HG03095 (cell line): ENCODE measurements around the gene RPL35.
"Not testable (repeated sequence)": the region's sequence is repeated elsewhere in the genome, so short reads cannot be mapped to it uniquely, and the experiment has no call there.

Experiments
- ATAC-seq: cut with Tn5 transposase; IDR thresholded peaks from one replicate; pipeline ENCODE4 v1.9.1; 2021; ENCODE audit warnings: moderate library complexity; ENCODE audit not compliant: unreplicated experiment

The RPL35 gene

DNA sequence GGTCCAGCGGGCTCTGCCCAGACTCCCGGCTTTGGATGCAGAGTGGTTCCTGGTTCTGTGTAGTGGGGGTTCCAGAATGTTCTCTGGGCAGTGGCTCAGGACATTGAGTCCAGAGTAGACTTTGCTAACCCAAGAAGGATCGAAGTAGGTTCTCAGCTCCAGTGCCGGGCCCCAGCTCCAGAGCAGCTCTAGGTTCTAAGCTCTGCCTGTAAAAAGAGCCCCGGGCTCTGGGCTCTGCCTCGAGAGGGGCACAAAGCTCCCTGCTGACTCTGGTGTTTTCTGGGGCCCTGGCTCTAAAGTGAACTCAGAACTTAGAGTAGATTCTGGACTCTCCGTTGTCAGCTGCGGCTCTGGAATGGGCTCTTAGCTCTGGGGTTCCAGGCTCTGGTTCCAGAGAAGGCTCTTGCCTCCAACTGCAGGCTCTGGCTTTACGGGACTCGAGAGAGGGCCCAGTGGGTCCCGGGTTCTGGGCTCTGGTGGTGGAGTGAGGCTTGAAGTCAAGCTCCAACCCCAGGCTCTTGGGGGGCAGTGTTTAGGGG, 8.1 kb downstream of the RPL35 start:
- ATAC-seq = no peak

DNA sequence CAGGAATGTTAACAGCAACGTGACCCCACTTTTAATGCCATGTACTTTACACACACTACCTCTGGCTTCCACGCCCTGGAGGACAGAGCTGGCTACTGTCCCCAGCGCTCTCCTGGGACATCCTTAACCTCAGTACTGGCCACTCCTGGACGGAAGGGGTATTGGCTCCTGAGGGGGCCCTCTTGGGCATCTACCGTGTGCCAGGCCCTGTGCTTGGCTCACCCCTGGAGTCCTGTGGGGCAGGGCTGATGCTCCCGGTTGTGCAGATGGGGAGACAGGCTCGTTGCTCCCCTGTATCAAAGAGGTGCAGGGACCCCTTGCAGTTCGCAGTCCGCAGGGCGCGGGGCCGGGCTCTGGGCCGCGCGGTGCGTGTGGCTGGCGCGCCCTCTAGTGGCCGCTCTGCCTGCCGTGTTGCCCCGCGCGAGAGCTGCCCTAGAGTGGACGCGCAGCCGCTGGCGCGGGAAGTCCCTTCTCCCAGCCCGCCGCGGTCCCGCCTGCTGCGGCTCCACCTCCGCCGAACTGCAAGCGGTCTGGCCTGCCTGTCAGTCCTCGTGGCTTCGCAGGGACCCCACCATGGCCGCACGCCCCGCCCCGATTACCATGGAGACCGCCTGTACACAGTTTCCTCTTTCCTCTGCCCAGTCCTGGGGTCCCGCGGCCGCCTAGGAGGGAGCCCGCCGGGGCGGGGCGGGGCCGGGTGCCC, 8.8 kb downstream of the RPL35 start, which contains the start of gene WDR38:
WDR38 (plus strand) TSS at position 632 of the 703 bp plus-strand sequence. CDS start 72 bp downstream, outside the sequence.
- ATAC-seq = peak; percentile 68

DNA sequence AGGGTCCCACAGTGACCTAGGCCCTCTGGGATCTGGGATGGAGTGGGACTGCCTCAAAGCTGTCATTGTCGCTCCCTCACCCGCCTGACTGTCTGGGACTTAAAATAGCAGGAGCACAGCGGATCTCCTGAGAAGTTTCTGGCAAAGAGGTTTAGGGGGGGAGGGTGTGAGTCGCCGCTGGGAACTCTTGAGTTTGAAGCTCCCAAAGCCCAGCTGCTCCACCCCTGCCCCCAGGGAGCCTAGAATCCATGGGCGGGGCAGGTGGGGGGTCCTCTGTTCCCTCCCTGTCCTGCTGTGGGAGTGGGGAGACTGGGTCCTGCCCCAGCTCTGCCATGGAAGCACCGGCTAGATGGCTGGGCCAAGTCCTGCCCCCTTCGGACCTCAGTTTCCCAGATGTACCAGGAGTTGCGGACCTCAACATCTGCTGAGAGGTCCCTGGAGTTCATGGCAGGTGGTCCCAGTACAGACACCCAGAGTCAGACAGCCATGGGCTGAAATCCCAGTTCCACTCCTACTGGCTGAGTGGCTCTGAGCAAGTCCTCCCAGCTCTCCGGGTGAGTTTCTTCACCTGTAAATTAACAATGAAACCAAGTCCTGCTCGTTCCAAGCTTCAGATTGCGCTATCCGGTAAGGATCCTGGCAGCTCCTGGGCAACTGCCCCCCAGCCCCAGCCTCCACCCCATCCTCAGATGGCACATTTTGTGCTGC, 9.5 kb downstream of the RPL35 start:
- no peak for ATAC-seq

DNA sequence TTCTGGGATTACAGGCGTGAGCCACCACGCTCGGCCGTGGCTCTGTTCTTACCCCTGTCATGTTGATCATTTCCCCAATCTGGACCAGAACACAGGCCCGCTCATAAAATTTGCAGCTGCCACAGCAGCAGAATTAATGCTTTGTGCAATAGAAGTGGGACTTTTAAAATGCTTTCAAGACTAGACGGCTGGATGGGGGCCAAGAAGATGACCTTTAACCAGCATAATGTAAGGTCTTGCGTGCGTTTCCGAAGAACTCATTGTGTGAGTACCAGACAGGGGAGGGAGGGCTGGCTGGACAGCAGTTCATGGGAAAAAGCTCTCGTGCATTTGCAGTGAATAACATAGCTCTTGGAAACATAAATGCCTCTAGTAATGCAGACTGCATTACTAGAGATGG, 12.0 kb downstream of the RPL35 start:
- ATAC-seq = no peak

GRCh38 chr9:124846969-124847368, 14.8 kb downstream of the RPL35 start:
- ATAC-seq = no peak

DNA sequence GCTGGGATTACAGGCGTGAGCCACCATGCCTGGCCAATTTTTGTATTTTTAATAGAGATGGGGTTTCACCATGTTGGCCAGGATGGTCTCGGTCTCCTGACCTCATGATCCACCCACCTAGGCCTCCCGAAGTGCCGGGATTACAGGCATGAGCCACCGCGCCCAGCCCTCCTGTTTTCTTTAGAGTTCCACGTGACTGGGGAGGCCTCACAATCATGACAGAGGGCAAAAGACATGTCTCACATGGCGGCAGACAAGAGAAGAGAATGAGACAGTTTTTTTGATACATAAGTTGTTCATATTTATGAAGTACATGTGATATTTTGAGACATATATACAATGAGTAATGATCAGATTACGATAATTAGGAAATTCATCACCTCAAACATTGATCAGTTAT, 15.3 kb downstream of the RPL35 start:
- not testable (repeated sequence) for ATAC-seq

DNA sequence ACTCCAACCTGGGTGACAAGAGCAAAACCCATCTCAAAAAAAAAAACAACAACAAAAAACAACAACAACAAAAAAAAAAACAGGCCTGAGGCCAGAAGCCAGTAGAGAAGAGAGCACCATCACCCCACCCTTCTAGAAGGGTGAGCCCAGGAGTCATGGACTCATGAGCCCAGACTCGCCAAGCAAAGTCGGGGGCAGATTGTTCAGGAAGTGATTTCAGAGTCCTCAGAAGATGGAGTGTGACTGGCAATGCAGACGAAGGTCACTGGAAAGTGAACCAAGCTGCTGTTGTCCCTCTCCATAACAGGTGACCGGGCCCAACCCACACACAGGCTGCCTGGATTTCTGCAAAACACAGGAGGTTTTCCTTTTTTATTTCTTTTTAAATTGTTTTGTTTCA, 17.5 kb downstream of the RPL35 start:
- ATAC-seq = no peak

DNA sequence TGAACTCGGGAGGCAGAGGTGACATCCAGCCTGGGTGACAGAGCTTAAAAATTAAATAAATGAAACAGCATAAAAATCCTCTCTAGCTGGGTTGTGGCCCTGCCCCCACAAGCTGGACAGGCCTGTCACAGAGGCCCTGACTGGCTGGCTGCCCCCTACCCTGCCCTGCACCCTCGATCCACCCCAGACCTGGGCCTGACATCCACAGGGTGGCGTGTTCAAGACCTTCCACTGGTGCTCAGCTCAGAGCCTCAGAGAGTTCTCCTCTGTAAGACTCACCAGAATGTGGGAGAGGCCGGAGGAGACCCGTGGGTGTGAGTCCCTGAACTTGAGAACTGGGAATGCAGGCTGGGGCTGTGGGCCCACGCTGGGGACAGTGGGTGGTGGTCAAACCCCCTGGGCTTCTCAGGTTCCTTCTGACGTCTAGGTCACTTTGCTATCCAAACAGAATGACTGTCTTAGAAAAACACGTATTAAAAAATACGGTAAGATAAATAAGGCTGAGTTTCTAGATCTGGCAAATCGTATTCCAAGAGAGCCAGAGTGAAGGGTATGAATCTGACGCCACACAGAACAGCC, 18.2 kb downstream of the RPL35 start:
- ATAC-seq = no peak

- no peak for ATAC-seq
These were observed 20.5 kb downstream of the RPL35 start for GRCh38 chr9:124841075-124841821.

GRCh38 chr9:124840300-124840833, 21.4 kb downstream of the RPL35 start:
- no peak for ATAC-seq

DNA sequence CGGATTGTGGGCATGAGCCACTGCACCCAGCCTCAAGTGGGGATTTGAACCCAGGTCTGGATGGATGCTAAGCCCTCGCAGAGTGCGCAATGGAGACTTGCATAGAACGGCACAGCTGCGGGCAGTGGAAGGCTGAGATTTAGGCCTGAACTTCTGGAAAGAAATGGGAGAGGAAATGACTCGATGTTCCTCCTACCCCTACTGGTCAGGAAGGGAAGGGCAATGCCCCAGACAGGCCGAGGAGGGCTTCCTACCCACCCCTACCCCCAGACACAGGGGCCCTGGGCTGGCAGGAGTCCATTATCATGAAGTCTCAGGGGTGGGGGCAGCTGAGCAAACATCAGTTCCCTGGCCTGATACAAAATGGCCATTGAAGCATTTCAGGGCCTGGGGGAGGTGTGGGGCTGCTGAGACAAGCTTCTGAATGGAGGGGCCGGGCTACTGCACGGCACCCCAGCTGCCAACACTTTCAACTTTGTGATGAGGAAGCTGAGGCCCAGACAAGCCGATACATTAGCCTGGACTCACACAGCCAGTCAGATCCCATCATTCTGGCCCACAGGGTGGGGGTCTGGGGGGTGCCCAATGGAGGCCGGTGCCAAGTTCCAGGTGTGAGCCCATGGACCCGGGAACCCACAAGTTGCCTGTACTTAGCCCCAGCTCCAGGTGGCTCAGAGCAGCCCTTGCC, 22.0 kb downstream of the RPL35 start:
- no peak for ATAC-seq

- not testable (repeated sequence) for ATAC-seq
These were observed 23.0 kb downstream of the RPL35 start for GRCh38 chr9:124838567-124839275.

- not testable (repeated sequence) for ATAC-seq
These were observed 23.6 kb downstream of the RPL35 start for GRCh38 chr9:124838132-124838531.

- no peak for ATAC-seq
These were observed 26.7 kb downstream of the RPL35 start for GRCh38 chr9:124835026-124835557.

DNA sequence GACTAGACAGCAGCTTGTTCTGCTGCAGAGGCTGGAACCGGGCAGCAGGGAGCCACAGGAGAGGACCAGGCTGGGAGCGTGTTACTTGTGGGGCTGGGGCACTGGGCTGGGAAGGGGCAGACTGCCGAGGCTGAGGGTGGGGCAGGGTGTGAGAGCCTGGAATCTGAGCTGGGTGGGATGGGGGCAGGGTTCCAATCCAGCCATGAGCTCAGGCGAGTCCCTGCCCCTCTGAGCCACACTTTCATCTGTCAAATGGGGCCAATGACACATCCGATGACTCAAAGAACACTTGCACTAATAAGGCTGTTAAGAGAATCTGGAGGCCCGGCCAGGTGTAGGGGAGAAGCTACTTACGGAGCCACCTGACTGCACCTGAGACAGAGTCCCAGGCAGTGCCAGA, 27.2 kb downstream of the RPL35 start:
- ATAC-seq = no peak

- ATAC-seq = no peak
These were observed 30.0 kb downstream of the RPL35 start for GRCh38 chr9:124831642-124832364.

GRCh38 chr9:124830593-124830992, 31.2 kb downstream of the RPL35 start:
- no peak for ATAC-seq

- no peak for ATAC-seq
These were observed 32.5 kb downstream of the RPL35 start for GRCh38 chr9:124829334-124829669.
